ENCODE measurements around the gene SEC63. TPM values are rescaled to one million over a fixed set of nuclear protein-coding genes. Genes with fewer than 3 reads are reported as not detected.
"Not testable (repeated sequence)": the region's sequence is repeated elsewhere in the genome, so short reads cannot be mapped to it uniquely, and the experiment has no call there.

SEC63 gene
- total RNA-seq, 1 experiment from 2014 or later = 97.6 TPM

DNA sequence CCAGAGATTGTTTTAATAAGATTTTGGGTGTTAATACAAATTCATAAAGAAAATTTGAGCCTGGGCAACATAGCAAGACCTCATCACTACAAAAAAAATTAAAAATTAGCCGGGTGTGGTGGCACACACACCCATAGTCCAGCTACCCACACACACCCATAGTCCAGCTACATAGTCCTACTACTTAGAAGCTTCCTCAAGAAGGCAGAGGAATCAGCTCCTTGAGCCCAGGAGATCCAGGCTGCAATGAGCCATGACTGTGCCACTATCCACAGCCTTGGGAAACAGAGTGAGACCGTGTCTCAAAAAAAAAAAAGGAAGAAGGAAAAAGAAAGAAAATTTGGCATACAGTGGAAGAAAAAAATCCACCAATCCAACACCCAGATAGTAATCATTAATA lies 16.8 kb downstream of the SEC63 start:
- H3K4me3 Mint-ChIP-seq = no peak overlapping the region
- POLR2A ChIA-PET = no interaction called here
- CTCF ChIA-PET = no interaction called here
- peaks cover 20% of the 10 kb centered on the region for H3K36me3 Mint-ChIP-seq
- ATAC-seq (no peak), DNase-seq (ENCODE audit: low spot score) (no peak)
- peaks cover 6% of the 10 kb centered on the region for H3K4me1 Mint-ChIP-seq
- H3K27ac Mint-ChIP-seq = no peak overlapping the region
- H3K9me3 Mint-ChIP-seq = peaks cover 14% of the 10 kb centered on the region
- TF ChIP-seq NR3C1 (CRISPR knock-in tag; conservative IDR thresholded peaks at IDR 0.05; ENCODE audit: low read depth) = no peak
- TF ChIP-seq, protein P1, sequence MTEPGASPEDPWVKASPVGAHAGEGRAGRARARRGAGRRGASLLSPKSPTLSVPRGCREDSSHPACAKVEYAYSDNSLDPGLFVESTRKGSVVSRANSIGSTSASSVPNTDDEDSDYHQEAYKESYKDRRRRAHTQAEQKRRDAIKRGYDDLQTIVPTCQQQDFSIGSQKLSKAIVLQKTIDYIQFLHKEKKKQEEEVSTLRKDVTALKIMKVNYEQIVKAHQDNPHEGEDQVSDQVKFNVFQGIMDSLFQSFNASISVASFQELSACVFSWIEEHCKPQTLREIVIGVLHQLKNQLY (CRISPR knock-in tag; IDR thresholded peaks at IDR 0.05) = no peak
- TF ChIP-seq AFF4 (CRISPR knock-in tag; IDR thresholded peaks at IDR 0.05; ENCODE audit: borderline replicate concordance) = no peak
- no peak for TF ChIP-seq STAT6 (CRISPR knock-in tag; conservative IDR thresholded peaks at IDR 0.05; ENCODE audit: low read depth)
- TF ChIP-seq, protein P2, sequence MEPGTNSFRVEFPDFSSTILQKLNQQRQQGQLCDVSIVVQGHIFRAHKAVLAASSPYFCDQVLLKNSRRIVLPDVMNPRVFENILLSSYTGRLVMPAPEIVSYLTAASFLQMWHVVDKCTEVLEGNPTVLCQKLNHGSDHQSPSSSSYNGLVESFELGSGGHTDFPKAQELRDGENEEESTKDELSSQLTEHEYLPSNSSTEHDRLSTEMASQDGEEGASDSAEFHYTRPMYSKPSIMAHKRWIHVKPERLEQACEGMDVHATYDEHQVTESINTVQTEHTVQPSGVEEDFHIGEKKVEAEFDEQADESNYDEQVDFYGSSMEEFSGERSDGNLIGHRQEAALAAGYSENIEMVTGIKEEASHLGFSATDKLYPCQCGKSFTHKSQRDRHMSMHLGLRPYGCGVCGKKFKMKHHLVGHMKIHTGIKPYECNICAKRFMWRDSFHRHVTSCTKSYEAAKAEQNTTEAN (CRISPR knock-in tag; IDR thresholded peaks at IDR 0.05) = no peak
- no peak for TF ChIP-seq HMGXB4 (CRISPR knock-in tag; IDR thresholded peaks at IDR 0.05)
- no peak for TF ChIP-seq MAX (CRISPR knock-in tag; IDR thresholded peaks at IDR 0.05)
- TF ChIP-seq NR2C2 (CRISPR knock-in tag; IDR thresholded peaks at IDR 0.05) = no peak
- TF ChIP-seq ZNF263 (CRISPR knock-in tag; IDR thresholded peaks at IDR 0.05; ENCODE audit: low read depth) = no peak
- no peak for TF ChIP-seq HMGA2 (CRISPR knock-in tag; IDR thresholded peaks at IDR 0.05)
- no peak for TF ChIP-seq TEAD4 (CRISPR knock-in tag; IDR thresholded peaks at IDR 0.05)
- no peak for TF ChIP-seq ELF4 (CRISPR knock-in tag; IDR thresholded peaks at IDR 0.05; ENCODE audit: low read depth)
- no peaks in the 10 kb centered on the region for H3K27me3 Mint-ChIP-seq (ENCODE audit: low read depth)

DNA sequence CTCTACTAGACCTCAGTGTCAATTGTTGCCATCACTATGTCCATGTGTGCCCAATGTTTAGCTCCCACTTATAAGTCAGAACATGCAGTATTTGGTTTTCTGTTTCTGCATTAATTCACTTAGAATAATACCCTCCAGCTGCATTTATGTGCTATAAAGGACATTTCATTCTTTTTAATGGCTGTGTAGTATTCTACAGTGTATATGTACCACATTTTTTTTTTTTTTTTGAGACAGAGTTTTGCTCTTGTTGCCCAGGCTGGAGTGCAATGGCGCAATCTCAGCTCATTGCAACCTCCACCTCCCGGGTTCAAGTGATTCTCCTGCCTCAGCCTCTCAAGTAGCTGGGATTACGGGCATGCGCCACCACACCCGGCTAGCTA lies 21.1 kb downstream of the SEC63 start:
- POLR2A ChIA-PET; CTCF ChIA-PET; DNase-seq (ENCODE audit: low spot score); ATAC-seq; H3K4me1 Mint-ChIP-seq; H3K27ac Mint-ChIP-seq; H3K27me3 Mint-ChIP-seq (ENCODE audit: low read depth); H3K4me3 Mint-ChIP-seq: not testable (repeated sequence)
- Mint-ChIP-seq H3K36me3 (peaks cover 42% of the 10 kb centered on the region), H3K9me3 (peaks cover 34% of the 10 kb centered on the region)
